GM13976 (cell line): ENCODE results near the gene KLHDC2.
"Not testable (repeated sequence)": the region's sequence is repeated elsewhere in the genome, so short reads cannot be mapped to it uniquely, and the experiment has no call there.

ENCODE experiments used
- DNase-seq: peaks from one replicate; pipeline ENCODE4 v3.0.0; 2012; ENCODE audit warnings: low spot score
- in situ Hi-C: fragments of 300-500 bp; cut with MboI; formaldehyde crosslinking; loops from one replicate; pipeline ENCODE4 v1.12.0; 2022; ENCODE audit warnings: low sequenced_read_pairs, mixed read lengths, inconsistent platforms; ENCODE audit not compliant: unreplicated experiment
- TF ChIP-seq, protein P1 (sequence below): IDR thresholded peaks from 2 replicates; pipeline ENCODE4 v1.5.1; 2012; ENCODE audit warnings: borderline replicate concordance, mild to moderate bottlenecking; ENCODE audit not compliant: insufficient read depth; ENCODE audit errors: extremely low read depth, missing control alignments, control extremely low read depth

The KLHDC2 gene

DNA sequence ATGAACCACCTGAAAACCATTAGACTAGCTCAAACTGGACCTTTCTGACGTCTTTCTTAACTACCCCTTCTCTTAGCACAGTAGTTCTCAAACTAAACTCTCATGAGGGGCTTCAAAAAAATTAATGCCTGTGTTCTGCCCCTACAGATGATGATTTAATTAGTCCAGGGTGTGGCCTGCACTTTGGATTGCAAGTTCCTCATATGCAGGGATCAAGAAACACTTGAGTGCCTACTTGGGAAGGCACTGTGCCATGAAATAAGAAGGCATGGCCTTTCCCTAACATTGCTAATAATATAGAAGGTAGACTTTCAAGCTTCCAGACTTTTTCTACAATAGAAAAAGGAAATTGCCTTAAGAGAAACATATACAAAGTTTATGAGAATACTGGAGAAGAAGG, 22.8 kb upstream of the KLHDC2 start:
- in situ Hi-C loops: no loop called here
- TF ChIP-seq, protein P1, sequence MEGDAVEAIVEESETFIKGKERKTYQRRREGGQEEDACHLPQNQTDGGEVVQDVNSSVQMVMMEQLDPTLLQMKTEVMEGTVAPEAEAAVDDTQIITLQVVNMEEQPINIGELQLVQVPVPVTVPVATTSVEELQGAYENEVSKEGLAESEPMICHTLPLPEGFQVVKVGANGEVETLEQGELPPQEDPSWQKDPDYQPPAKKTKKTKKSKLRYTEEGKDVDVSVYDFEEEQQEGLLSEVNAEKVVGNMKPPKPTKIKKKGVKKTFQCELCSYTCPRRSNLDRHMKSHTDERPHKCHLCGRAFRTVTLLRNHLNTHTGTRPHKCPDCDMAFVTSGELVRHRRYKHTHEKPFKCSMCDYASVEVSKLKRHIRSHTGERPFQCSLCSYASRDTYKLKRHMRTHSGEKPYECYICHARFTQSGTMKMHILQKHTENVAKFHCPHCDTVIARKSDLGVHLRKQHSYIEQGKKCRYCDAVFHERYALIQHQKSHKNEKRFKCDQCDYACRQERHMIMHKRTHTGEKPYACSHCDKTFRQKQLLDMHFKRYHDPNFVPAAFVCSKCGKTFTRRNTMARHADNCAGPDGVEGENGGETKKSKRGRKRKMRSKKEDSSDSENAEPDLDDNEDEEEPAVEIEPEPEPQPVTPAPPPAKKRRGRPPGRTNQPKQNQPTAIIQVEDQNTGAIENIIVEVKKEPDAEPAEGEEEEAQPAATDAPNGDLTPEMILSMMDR: no peak
- DNase-seq: no peak

DNA sequence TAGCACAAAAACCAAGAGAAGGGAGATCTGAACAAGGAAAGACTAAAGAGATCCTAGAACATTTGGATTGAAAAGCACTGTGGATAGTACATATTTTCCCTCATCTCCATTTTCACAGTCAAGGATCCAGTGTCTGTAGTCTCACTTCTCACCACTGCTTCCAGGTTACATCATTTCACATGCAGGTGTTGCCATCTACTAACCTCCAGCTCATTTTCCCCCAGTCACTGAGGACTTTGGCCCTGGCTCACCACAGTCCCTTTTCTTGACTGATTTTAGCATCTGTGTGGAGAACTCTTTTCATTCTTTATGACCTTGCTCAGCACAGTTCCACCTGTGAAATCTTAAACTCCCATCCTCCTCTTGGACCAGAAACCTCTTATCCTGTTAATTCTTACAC, 21.5 kb upstream of the KLHDC2 start:
- DNase-seq, in situ Hi-C loops: not testable (repeated sequence)

DNA sequence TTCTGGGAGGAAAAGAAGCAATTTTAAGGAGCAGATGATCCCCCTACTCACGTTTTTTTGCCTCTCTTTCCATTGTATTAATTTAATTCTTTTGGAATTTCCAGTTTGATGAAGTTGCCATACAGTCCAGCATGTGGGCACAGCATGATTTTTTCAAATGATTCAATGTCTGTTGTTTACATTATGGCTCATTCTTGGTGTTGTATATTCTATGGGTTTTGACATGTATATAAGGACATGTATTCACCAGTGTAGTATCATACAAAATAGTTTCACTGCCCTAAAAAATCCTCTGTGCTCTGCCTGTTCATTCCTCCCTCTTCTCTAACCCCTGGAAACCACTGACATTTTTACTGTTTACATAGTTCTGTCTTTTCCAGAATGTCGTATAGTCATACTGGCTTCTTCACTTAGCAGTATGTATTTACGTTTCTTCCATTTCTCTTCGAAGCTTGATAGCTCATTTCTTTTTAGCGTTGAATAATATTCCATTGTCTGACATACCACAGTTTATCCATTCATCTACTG, 13.3 kb upstream of the KLHDC2 start:
- in situ Hi-C loops: no loop called here
- DNase-seq: no peak
- TF ChIP-seq, protein P1: no peak

DNA sequence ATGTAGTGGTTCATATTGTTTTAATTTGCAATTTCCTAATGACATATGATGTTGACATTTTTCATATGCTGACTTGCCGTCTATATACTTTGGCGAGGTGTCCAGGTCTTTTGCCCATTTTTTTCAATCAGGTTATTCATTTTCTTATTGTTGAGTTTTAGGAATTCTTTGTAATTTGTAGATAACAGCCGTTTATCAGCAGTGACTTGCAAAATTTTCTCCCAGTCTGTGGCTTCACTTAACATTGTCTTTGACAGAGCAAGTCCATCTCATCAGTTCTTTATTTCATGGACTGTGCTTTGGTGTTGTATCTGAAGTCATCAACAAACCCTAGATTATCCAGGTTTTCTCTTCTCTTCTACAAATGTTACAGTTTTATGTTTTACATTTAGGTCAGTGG, 12.6 kb upstream of the KLHDC2 start:
- TF ChIP-seq, protein P1: no peak
- no peak for DNase-seq
- in situ Hi-C loops: no loop called here

DNA sequence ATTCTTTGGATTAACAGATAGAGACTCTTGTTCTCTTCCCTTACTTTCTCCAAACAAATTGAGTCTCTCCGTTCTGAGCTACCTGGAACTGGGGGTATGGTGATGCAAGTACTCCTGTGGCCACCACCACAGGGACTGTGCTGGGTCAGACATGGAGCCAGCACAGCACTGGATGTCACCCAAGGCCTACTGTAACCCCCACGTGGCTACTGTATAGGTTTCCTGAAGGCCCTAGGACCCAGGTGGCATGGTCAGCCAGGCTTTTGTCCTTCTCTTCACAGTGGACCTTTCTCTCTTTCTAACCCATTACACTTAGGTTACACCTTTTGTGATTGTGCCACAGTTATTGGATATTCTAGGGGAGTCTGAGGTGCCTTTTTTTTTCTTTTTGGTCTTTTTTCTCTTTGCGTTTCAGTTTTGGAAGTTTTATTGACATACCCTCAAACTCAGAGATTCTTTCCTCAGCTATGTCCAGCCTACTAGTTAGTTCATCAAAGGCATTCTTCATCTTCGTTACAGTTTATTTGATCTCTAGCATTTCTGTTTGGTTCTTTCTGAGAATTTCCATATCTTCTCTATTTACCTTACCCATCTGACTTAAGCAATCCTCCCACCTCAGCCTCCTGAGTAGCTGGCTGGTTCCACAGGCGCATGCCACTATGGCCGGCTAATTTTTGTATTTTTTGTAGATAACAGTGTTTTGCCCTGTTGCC, 6.0 kb upstream of the KLHDC2 start:
- in situ Hi-C loops: no loop called here
- TF ChIP-seq, protein P1: no peak
- no peak for DNase-seq

DNA sequence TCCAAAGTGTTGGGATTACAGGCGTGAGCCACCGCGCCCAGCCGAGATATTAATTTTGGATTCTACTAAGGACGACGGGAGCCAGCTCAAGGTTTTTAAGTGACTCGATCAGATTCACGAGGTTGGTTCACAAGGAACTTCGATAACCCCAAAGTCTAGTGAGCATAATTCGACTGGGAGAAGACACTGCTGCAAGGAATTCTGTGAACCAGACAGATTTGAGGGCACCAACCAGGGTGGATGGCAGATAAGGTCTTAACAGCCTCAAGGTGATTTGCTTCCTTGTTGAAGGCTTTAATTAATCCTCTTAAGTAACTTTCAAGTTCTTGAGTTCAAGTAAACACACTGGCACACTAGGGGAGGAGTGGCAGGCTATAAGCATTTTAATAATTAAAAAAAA, 1.1 kb upstream of the KLHDC2 start:
- in situ Hi-C loops: no loop called here
- TF ChIP-seq, protein P1: no peak
- peak; percentile 18 for DNase-seq

DNA sequence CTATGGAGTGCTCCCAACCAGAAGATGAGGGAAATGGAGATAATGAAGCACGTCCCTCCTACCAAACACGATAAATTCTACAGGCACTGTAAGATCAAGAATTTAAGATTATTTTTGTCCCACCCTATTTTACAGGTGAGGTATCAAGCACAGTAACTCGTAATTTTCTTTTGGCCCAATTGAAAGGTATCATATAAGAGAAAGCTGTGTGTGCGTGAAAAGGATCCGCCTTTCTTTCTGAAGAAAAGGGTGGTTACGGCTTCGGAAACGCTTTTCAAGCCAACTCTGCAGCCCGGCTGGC, 733 bp upstream of the KLHDC2 start:
- no peak for DNase-seq
- in situ Hi-C loops: no loop called here
- TF ChIP-seq, protein P1: no peak
